ENCODE results near the gene ARHGAP26. TPM values are rescaled to one million over a fixed set of nuclear protein-coding genes. Genes with fewer than 3 reads are reported as not detected.

The ARHGAP26 gene
- total and polyA plus RNA-seq, 2 of the 4 experiments (the other 2 are of a cell fraction): 0.54 to 0.56 TPM

GRCh38 chr5:142777099-142777498 lies 6.9 kb downstream of the ARHGAP26 start:
- TF ChIP-seq MAFK (IDR thresholded peaks at IDR 0.05; ENCODE audit: low read depth, low read length) (no peak), CEBPB (IDR thresholded peaks at IDR 0.05; ENCODE audit: low read depth, low read length) (no peak), RFX5 (IDR thresholded peaks at IDR 0.05; ENCODE audit: low read depth, low read length) (no peak), MXI1 (IDR thresholded peaks at IDR 0.05; ENCODE audit: borderline replicate concordance, low read depth, low read length) (no peak), SMC3 (IDR thresholded peaks at IDR 0.05; ENCODE audit: low read depth, low read length) (no peak), MAZ (IDR thresholded peaks at IDR 0.05; ENCODE audit: borderline replicate concordance, low read depth, low read length) (no peak), BHLHE40 (IDR thresholded peaks at IDR 0.05; ENCODE audit: low read depth, low read length) (no peak), POLR2A (IDR thresholded peaks at IDR 0.05; ENCODE audit: low read depth, low read length) (no peak), CHD1 (IDR thresholded peaks at IDR 0.05; ENCODE audit: low read depth, low read length) (no peak), FOS (IDR thresholded peaks at IDR 0.05; ENCODE audit: low read depth, low read length) (no peak), NFE2L2 (IDR thresholded peaks at IDR 0.05; ENCODE audit: low read depth, low read length) (no peak)
- TF ChIP-seq, protein P1, sequence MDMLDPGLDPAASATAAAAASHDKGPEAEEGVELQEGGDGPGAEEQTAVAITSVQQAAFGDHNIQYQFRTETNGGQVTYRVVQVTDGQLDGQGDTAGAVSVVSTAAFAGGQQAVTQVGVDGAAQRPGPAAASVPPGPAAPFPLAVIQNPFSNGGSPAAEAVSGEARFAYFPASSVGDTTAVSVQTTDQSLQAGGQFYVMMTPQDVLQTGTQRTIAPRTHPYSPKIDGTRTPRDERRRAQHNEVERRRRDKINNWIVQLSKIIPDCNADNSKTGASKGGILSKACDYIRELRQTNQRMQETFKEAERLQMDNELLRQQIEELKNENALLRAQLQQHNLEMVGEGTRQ (IDR thresholded peaks at IDR 0.05; ENCODE audit: low read depth, low read length): no peak
- H4K5ac ChIP-seq (ENCODE audit: low read depth, low read length): no peak overlapping the region
- no peaks in the 10 kb centered on the region for H3K79me1 ChIP-seq (ENCODE audit: low read depth in 1 of 2, low read length in 2 of 2)
- peaks cover 36% of the 10 kb centered on the region for H3K27me3 ChIP-seq (ENCODE audit: control insufficient read depth, insufficient read depth, low read length)
- H3K4me3 ChIP-seq (ENCODE audit: insufficient read depth, low read depth, low read length): no peak overlapping the region
- CTCF ChIA-PET: interaction anchor here (1.9 kb wide), 1 partner anchor 64 kb away, joined by 6 read pairs; no protein-coding TSS in a partner anchor
- H3K9me1 ChIP-seq (ENCODE audit: insufficient read depth, low read length): 0 out of 2 replicates have a peak, but pooled peaks cover 2% of the 10 kb centered on the region
- no peak overlapping the region for H2AK9ac ChIP-seq (replicated peaks; ENCODE audit: low read depth, low read length, poor library complexity)
- POLR2A ChIA-PET (ENCODE audit: unreplicated experiment): no interaction called here
- no peak overlapping the region for H3K9ac ChIP-seq (ENCODE audit: low read depth, low read length)
- no peak overlapping the region for H3K56ac ChIP-seq (ENCODE audit: extremely low read depth, insufficient read depth, low read length)
- intact Hi-C loops (cut with micrococcal nuclease) (no loop called here), in situ Hi-C loops (cut with MboI; ENCODE audit: low sequenced_read_pairs) (no loop called here), dilution Hi-C loops (cut with HindIII; ENCODE audit: low sequenced_read_pairs, unreplicated experiment) (no loop called here)
- no peak overlapping the region for H2AK5ac ChIP-seq (ENCODE audit: low read depth, low read length)
- H3K4ac ChIP-seq (ENCODE audit: low read depth, low read length): no peak overlapping the region
- H3K18ac ChIP-seq (ENCODE audit: low read depth, low read length): no peak overlapping the region
- H2BK5ac ChIP-seq (ENCODE audit: low read depth, low read length, poor library complexity, severe bottlenecking): no peak overlapping the region
- ATAC-seq (ENCODE audit: low read depth) (no peak), DNase-seq (no peak)
- no peaks in the 10 kb centered on the region for H4K20me1 ChIP-seq (ENCODE audit: insufficient read depth, low read length)
- H3K4me1 ChIP-seq (ENCODE audit: control insufficient read depth, insufficient read depth, low read length): no peaks in the 10 kb centered on the region
- no peak overlapping the region for H2BK20ac ChIP-seq (ENCODE audit: low read depth, low read length)
- no peaks in the 10 kb centered on the region for H3K9me3 ChIP-seq (ENCODE audit: control insufficient read depth, insufficient read depth, low read length)
- H3K36me3 ChIP-seq (ENCODE audit: control insufficient read depth, insufficient read depth, low read length): no peaks in the 10 kb centered on the region
- H4K8ac ChIP-seq (ENCODE audit: low read depth in 2 of 2, low read length in 2 of 2): no peak overlapping the region
- H4K91ac ChIP-seq (ENCODE audit: insufficient read depth, low read depth, low read length): no peak overlapping the region
- no peak overlapping the region for H2BK15ac ChIP-seq (ENCODE audit: low read depth, low read length)
- H2BK120ac ChIP-seq (ENCODE audit: low read depth, low read length): no peak overlapping the region
- H3K27ac ChIP-seq (ENCODE audit: insufficient read depth, low read length): no peak overlapping the region
- BruUV-seq (replicated peaks): no TSS peak
- no peak overlapping the region for H3K23ac ChIP-seq (ENCODE audit: low read depth, low read length)
- WGBS, 2 experiments (ENCODE audit: extremely low coverage in 2 of 2, insufficient read length in 1 of 2): 83% methylated on average over 2 of the region's 2 CpGs; no CpG with 5 or more reads in 1 of the 2 experiments
- no peak overlapping the region for H3K4me2 ChIP-seq (ENCODE audit: low read depth, low read length)
- no peak overlapping the region for H2AFZ ChIP-seq (replicated peaks; ENCODE audit: low read length, poor library complexity)
- H3K14ac ChIP-seq (replicated peaks; ENCODE audit: low read depth, low read length): no peak overlapping the region
